ENCODE measurements around the gene BRD2.

BRD2 gene

GRCh38 chr6:33001685-33002084 is 33.3 kb downstream of the BRD2 start:
- no peak for DNase-seq

GRCh38 chr6:33004940-33005339 is 36.5 kb downstream of the BRD2 start:
- DNase-seq: no peak

GRCh38 chr6:33007831-33008400 is 39.5 kb downstream of the BRD2 start:
- DNase-seq: no peak

GRCh38 chr6:33008944-33009861 is 40.8 kb downstream of the BRD2 start, which contains the start of gene HLA-DOA:
HLA-DOA (minus strand) TSS chr6:33009591.
- DNase-seq: no peak

- no peak for DNase-seq
These were observed 42.0 kb downstream of the BRD2 start for GRCh38 chr6:33010356-33010755.

- DNase-seq: no peak
These were observed 45.2 kb downstream of the BRD2 start for GRCh38 chr6:33013608-33014007.

- peak; percentile 82 for DNase-seq
These were observed 46.6 kb downstream of the BRD2 start for GRCh38 chr6:33014841-33015634.

GRCh38 chr6:33015798-33016197 is 47.4 kb downstream of the BRD2 start:
- no peak for DNase-seq

- no peak for DNase-seq
These were observed 48.6 kb downstream of the BRD2 start for GRCh38 chr6:33017018-33017417.

- DNase-seq: no peak
These were observed 49.4 kb downstream of the BRD2 start for GRCh38 chr6:33017694-33018353.

- DNase-seq: no peak
These were observed 50.0 kb downstream of the BRD2 start for GRCh38 chr6:33018418-33018817.

GRCh38 chr6:33018904-33019303 is 50.5 kb downstream of the BRD2 start:
- DNase-seq: no peak

GRCh38 chr6:33019372-33019771 is 51.0 kb downstream of the BRD2 start:
- DNase-seq: no peak

GRCh38 chr6:33021917-33022316 is 53.5 kb downstream of the BRD2 start:
- no peak for DNase-seq

- DNase-seq: no peak
These were observed 55.1 kb downstream of the BRD2 start for GRCh38 chr6:33023536-33023935.

- DNase-seq: peak; percentile 25
These were observed 56.1 kb downstream of the BRD2 start for GRCh38 chr6:33024521-33024920.

GRCh38 chr6:33028220-33028849 is 59.9 kb downstream of the BRD2 start:
- no peak for DNase-seq

- DNase-seq: no peak
These were observed 61.2 kb downstream of the BRD2 start for GRCh38 chr6:33029328-33030184.

GRCh38 chr6:33030245-33030644 is 61.9 kb downstream of the BRD2 start:
- no peak for DNase-seq
